Islet precursor cell (in vitro differentiated cells): ENCODE data around the gene NECAB2.
"Not testable (repeated sequence)": the region's sequence is repeated elsewhere in the genome, so short reads cannot be mapped to it uniquely, and the experiment has no call there.

ENCODE experiments used
- DNase-seq: peaks from one replicate; pipeline ENCODE4 v3.0.0-alpha.2; 2018

The NECAB2 gene

DNA sequence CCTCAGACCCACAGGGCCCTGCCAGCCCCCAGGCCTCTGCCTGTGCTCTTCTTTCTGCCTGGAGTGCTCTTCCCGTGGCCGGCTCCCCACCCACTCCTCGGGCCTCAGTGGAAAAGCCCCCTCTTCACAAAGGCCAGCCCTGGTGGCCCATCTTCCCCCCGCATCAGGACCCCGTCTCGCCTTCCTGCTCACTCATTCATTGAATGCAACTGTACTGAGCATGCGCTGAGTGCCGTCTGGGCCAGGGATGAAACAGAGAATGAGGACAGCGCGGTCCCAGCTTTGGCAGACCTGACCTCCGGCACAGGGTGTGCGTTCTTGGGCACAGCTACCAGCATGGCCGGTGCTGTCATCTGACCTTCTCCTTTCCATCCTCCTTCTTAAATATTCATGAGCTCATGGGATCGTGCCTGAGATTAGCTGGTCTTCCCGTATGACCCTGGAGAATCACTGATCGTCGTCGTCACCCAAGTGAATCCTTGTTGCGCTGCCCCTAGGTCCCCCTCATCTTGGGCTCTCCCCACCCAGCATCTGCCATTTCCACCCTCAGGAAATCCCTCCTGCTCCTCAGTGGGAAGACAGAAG lies 31.4 kb upstream of the NECAB2 start:
- DNase-seq = no peak

DNA sequence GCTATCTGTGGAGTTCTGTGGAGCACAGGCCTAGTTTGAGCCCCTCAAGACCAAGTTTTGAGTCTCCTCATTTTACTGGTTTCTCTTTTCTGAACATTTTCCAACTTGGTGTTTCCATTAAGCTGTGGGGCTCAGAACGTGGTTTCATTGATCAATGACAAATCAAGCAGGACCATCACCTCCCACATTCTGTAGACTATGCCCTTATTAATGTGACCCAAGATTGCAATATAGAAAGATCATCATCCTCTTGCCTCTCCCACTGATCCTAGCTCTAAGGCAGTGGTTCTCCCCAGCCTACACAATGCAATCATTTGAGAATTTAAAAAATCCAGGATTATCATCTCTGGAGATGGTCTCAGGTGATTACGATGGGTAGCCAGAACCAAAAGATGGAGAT lies 30.8 kb upstream of the NECAB2 start:
- DNase-seq = no peak

DNA sequence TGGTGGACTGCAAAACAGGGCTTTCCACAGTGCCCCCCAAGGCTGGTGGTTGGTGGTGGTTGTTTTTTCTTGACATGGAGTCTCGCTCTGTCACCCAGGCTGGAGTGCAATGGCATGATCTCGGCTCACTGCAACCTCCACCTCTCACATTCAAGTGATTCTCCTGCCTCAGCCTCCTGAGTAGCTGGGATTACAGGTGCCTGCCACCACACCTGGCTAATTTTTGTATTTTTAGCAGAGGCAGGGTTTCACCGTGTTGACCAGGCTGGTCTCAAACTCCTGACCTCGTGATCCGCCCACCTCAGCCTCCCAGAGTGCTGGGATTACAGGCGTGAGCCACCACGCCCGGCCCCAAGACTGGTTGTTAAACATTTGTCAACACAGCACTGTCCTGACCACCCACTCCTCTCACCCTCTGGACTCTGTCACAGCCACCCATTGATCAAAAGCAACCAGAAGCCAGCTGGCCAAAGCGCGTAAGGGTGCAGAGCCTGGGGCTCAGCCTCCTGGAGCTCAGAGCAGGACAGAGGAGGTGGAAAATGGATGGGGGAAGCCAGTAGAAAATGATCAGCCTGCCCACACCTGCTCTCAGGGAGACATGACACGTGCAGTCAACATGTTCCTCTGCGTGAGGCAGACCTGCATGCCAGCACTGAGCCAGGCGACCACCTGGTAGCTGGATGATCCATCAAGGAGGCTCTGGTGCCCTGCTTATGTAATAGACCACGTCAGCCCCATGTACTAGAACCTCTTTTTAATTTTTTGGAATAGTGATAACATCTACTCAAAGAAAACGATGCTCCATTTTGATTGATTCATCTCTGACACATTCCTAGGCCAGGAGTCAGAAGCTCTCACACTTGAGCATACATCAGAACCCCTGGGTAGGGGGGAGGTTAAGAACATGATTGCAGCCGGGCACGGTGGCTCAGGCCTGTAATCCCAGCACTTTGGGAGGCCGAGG lies 29.8 kb upstream of the NECAB2 start:
- no peak for DNase-seq

DNA sequence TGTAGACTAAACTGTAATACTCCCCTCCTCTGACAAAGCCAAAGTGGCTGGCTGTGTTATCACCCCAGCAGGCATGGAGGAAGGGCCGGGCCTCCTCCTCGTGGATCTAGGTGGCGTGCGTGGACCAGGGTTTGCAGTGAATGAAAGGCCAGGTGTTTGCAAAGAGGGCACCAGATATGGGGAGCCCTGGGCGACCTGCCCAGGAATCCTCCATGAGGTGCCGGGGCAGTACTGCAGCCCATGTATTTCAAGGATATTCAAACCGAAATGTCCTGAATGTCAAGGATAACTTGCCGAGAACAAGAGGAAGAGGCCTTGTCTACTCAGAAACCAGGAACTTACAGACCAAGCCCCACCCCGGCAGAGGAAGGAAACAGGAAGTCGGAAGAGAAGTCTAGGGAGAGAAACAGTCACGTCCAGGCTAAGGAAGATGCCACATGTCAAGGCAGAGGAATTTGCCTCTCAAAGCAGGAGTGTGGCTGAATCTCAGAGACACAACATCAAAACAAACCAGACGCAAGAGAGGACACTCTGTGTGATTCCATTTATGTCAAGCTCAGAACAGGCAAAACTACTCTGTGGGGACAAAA lies 28.7 kb upstream of the NECAB2 start:
- DNase-seq = no peak

DNA sequence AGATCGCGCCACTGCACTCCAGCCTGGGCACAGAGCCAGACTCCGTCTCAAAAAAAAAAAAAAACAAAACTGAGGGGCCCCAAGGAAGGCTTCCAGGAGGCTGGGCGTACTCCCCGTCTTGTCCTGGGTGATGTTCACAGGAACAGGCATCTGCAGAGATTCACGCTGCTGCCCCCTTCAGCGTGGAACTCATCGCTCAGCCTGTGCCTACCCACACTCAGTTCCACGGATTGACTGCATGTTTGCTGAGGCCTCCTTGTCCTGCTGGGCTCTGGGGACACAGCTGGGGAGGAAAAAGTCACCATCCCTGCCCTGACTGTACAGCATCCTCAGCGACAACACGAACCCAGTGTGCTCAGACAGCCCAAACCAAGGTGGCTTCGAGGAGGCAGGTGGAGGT lies 27.9 kb upstream of the NECAB2 start:
- DNase-seq = no peak

DNA sequence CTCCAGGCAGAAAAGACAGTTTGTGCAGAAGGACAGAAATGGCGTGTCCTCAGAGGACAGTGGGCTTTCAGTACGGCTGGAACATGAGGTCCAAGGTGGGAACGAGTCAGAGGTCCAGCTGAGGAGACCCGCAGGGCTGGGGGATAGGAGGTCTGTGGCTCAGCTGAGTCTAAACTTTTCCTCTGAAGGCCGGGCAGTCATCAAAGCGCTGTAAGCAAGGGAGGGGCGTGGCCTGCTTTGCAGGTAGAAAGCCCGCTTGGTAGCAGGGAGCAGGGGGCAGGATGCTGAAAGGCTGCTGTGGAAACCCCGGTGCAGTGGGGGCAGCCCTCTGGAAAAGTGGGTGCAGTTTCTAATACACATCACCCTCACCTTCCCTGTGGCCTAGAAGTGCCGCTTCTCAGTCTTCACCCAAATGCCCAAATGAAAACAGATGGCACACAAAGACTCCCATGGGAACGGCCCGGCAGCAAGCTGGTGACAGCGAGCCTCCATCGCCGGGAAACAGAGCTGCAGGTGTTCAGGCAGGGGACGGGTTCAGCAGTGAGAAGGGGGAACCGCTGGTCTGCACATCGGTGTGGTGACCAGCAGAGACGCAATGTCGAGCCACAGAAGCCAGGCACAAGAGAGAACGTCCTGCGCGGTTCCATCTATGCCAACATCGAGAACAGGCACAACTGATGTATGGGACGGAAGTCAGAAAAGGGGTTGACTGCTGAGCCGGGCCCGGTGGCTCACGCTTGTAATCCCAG lies 27.2 kb upstream of the NECAB2 start:
- DNase-seq = no peak

DNA sequence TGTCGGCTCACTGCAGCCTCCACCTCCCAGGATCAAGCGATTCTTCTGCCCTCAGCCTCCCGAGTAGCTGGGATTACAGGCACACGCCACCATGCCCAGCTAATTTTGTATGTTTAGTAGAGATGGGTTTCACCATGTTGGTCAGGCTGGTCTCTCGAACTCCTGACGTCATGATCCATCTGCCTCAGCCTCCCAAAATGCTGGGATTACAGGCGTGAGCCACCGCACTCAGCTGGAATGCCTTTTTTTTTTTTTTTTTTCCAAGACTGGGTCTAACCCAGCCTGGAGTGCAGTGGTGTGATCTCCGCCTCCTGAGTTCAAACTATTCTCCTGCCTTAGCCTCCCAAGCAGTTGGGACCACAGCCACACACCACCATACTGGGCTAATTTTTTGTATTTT lies 26.5 kb upstream of the NECAB2 start:
- DNase-seq = not testable (repeated sequence)

DNA sequence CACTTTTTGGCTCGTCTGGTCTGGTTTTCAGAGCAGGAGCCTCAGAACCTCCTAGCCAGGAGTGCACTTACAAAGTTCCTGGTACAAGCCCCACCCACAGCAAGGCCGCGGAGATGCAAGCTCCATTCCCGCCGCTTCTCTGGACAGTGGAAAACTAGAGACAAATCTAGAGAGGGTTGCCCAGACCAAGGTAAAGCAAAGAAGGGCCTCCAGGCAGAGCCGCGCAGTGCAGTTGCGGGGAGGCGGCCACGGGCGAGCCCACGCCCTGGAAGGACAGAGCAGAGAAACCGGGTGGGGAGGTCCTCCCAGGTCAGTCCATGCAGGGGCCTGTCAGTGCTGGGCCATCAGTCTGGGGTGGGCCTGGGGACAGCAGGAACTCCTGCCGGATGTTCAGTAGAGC lies 26.0 kb upstream of the NECAB2 start:
- no peak for DNase-seq

DNA sequence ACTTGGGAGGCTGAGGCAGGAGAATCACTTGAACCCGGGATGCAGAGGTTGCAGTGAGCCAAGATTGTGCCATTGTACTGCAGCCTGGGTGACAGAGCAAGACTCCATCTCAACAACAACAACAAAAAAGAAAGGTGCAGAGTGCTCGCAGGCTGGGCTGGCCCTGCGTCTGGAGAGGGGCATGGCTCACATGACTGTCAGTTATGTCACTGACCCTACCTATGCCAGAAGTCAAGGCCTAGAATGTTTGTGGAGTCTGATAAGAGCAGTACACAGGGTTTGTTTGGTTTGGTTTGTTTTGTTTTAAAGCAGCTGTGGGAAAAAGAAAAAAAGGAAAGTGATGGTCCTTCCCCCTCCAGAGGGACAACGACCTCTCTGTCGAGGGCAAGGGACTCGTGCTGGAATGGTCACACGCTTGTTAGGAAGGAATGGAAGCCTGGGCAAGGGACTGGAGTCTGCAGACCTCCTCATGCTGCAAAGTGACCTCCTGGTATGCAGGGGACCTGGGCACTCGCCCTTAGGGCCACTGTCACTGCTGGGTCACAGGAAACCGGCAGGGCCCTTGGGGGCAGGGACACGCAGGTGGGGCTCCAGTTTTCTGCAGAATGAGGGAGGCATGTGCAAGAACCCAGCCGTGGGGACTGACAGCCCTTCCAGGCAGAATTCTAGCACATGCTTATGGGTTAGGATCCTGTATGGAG lies 25.1 kb upstream of the NECAB2 start:
- DNase-seq = no peak

DNA sequence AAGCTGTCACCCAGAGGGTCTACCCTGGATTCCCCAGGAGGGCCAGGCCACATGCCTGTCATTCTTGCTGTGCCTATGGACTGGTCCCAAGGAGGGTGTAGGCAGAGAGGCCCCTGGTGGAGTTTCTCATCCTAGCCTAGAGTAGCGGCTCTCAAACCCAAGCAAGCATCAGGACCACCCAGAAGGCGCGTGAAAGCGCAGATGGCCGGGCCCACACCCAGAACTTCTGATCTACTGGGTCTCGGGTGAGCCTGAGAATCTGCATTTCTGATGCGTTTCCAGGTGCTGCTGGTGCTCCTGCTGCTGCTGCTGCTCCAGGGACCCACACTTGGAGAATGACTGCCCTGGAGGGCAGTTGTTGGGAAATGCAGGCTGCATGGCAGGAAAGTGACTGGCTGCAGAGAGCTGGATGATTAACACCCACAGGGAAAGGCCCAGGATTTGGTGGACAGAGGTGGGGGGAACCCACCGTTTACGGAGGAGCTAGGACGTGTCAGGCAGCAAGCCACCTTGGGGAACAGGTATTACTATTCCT lies 24.5 kb upstream of the NECAB2 start:
- DNase-seq = peak; percentile 66

DNA sequence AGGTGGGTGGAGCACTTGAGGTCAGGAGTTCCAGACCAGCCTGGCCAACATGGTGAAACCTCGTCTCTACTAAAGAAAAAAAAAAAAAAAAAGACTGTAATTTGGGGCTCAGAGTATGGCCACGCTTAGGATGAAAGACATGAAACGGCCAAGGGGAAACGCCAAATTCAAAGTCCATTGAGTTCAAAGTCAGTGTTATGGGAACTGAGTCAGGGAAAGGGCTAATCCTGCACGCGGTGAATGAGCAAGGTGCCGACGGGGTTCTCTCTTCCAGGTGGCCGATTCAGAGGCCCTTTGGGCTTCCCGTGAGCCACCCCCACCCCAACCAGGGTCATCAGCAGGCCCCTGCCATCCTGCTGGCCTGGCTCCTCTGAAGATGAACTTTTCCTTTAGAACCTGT lies 22.5 kb upstream of the NECAB2 start:
- DNase-seq = no peak

DNA sequence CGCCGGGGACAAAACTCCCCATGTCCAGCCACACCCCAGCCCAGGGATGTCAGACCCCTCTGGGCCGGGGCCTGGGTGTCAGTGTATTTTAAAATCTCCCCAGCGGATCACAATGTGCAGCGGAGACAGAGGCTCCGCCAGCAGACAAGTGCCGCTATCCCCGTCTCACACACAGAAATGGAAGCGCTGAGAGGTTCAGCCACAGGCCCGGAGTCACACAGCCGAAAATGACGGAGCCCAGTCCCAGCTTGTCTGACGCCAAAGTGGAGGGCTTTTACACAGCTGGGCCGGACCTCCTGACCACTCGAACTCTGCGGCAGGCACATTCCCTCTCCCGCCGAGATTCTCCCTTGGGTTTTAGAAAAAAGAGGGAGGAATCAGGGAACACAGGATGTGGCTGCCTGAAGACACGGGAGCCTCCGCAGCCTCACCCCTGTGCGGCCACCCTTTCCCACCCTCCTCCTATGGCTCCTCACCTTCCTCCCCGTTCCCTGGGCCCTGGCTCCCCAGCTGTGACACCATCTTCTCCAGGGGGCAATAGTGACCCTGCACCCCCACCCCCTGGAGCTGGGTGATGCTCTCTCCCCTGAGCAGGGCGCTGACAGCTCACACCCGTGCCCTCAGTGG lies 21.8 kb upstream of the NECAB2 start:
- DNase-seq = no peak

DNA sequence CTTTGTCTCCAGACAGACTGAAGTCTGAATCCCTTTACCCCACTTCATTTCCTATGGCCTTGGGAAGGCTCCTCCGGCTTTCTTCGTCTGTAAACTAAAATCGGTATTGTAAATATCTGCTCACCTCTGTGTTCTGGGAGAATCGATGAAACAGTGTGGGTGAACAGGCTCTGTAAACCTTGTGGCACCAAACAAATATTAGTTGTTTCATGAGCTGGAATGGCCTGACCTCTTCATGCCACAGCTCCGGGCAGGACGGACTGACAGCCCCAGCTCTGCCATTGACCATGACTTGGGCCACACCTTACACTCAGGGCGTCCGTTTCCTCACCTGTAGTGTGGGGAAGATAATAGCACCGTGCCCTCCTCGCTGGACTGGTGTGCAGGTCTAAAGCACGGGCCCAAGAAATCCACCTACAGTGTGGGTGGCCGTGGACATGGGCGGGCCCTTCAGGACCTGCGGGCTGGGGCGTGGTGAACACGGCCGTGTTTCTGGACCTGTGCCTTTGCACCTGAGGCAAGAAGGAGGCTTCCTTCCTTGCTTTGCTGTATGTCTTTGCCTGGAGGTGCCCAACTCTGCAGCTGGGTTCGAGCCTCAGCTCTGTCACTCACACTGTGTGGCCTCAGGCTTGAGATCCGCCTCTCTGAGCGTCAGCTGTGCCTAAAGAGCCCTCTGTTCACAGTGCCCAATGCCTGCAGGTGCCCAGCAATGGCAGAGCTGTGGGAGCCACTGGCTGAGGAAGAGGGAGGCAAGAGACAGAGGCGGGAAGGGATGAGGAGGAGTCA lies 21.1 kb upstream of the NECAB2 start:
- DNase-seq = no peak

DNA sequence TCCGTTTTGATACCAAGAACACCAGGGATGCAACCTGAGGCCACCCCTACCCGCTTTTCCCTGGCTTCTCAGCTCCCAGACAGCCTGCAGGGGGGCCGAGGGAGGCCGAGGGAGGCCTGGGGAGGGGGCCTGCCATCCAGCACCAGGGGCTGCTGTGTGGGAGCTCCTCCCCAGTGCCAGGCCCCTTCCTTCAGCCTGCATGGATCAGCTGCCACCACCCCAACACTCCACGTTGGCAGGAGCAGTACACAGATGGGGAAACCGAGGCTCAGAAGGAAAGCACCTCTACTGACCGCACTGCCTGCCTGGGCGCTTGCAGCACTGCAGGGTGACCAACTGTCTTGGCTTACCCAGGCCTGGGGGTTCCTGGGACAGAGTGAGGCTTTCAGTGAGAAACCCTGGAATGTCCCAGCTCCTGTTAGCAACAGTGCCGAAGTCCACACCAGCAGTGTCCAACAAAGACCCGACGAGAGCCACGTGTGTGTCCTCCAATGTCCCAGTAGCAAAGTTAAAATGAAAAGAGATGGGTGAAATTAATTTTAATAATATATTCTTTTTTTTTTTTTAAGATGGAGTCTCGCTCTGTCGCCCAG lies 20.3 kb upstream of the NECAB2 start:
- DNase-seq = no peak

DNA sequence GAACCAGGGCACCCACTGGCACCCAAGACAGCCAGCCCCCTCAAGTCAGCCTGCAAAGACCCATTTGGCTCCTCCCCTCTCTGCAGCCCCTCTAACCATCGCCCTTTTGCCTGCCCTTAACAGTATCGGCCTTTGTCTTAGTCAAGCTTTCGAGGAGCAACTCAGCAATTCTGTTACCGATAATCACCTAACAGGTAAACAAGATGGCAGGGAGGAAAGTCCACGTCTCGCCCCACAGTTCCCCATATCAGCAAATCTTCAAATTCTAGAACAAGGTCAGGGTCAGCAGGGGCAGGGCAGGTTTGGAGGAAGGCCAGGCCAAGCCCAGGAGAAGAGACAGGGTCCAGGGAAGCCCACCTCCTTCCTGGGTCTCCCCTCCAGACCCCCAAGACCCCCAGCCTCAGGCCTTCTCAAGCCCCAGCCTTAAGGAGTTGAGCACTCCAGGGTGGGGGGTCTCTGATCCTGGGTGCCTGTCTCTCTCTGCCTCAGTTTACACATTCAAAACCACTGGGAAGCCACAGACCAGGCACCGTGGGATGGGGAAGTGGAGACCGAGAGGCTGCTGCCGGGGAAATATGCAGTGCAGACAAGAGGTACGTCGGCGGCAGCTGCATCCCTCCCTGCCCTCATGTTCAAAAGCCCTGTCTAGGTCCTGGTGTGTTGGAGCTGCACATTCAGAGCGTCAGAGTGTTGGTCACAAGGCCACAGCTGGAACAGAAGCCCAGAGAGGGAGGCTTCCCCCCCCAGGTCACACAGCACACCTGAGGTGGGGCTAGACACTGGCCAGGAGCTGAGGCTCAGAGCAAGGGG lies 18.9 kb upstream of the NECAB2 start:
- no peak for DNase-seq

DNA sequence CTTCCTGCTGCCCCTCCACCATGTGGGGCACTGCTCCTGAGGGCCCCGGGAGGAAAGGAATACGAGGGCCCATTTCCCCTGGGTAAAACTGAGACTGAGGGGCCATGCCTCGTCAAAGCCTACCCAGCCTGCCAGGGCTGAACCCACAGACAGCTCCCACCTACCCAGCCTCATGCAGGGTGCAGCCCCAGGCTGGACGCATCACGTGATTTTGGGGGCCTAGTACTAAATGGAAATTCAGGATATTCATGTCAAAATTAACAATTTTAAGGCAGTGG lies 18.4 kb upstream of the NECAB2 start:
- no peak for DNase-seq

DNA sequence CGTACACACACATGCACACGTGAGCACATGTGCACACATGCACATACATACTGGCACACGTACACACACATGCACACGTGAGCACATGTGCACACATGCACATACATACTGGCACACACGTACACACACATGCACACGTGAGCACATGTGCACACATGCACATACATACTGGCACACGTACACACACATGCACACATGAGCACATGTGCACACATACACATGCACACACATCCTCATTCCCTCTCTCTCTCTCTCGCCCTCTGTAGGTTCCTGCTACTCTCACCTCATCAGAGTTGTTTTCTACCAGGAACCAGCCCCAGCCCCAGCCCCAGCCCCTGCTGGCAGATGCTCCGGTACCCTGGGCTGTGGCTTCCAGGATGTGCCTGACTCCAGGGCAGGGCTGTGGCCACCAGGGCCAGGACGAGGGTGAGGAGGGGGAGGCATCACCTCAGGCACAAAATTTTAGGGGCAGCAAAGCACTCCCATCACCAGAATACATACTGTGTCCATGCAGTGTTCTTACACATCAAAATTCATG lies 17.1 kb upstream of the NECAB2 start:
- not testable (repeated sequence) for DNase-seq

DNA sequence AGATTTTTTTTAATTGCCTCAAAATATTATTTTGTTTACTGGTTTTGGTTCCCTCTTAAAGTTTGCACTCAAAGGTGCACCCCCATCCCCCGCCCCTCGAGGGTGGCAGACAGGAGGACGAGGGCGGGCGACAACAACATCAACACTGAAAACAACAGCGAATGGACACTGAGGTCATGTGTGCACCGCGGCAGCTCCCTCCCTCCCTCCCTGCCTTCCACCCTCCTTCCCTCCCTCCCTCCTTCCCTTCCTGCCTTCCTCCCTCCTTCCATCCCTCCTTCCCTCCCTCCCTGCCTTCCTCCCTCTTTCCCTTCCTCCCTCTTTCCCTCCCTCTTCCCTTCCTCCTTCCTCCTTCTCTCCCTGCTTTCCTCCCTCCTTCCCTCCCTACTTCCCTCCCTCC lies 16.5 kb upstream of the NECAB2 start:
- DNase-seq = no peak

DNA sequence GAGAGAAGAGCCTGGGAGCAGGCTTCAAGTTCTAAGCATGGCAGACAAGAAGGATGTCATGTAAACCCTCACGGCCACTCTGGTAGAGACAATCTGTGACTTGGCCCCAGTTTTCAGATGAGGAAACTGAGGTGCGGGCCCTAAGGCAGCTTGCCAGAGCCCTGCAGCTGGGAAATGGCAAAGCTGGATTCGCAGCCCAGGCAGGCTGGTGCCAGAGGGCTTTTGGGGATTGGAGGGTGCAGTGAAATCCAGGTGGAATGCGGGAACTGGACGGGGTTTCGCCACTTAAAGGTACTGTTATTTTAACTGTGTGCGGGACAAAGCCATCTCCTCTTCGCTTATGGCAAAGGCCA lies 15.5 kb upstream of the NECAB2 start:
- no peak for DNase-seq
